Measurements from ENCODE around the gene PRLH.
"Not testable (repeated sequence)": the region's sequence is repeated elsewhere in the genome, so short reads cannot be mapped to it uniquely, and the experiment has no call there.

PRLH gene

DNA sequence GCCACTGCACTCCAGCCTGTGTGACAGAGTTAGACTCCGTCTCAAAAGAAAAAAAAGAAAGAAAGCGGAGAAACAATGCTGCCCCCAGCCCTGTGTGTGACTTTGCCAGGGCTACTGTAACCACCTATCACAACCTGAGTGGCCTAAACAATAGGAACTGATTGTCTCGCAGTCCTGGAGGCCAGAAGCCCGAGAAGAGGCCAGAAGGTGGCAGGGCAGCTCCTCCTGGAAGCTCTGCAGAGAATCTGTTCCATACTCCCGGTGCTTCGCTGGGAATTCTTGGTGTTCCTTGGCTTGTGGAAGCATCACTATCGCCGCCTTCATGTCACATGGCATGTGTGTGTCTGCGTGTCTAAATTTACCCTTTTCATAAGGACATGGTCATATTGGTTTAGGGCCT, 38.6 kb downstream of the PRLH start:
- Mint-ChIP-seq H3K27ac (no peak overlapping the region), H3K27me3 (ENCODE audit: low read depth) (peaks cover 23% of the 10 kb centered on the region), H3K4me1 (ENCODE audit: low read depth) (peaks cover 14% of the 10 kb centered on the region), H3K9me3 (no peaks in the 10 kb centered on the region), H3K4me3 (no peak overlapping the region), H3K36me3 (ENCODE audit: low read depth) (no peaks in the 10 kb centered on the region)

DNA sequence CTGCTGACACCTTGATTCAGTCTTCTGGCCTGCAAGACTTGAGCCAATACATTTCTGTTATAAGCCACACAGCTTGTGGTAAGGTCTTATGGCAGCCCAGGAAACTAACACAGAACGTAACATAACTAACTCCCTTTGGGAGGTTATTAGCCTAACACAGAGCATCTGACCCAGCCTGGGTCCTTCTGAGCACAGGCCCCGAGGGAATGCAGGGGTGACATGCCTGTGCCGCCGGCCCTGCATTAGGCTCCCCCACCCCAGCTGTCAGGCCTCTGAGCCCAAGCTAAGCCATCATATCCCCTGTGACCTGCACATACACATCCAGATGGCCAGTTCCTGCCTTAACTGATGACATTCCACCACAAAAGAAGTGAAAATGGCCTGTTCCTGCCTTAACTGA, 40.1 kb downstream of the PRLH start:
- H3K36me3 Mint-ChIP-seq (ENCODE audit: low read depth); H3K27ac Mint-ChIP-seq; H3K9me3 Mint-ChIP-seq; H3K4me3 Mint-ChIP-seq: not testable (repeated sequence)
- Mint-ChIP-seq H3K27me3 (ENCODE audit: low read depth) (peaks cover 28% of the 10 kb centered on the region), H3K4me1 (ENCODE audit: low read depth) (peaks cover 14% of the 10 kb centered on the region)

DNA sequence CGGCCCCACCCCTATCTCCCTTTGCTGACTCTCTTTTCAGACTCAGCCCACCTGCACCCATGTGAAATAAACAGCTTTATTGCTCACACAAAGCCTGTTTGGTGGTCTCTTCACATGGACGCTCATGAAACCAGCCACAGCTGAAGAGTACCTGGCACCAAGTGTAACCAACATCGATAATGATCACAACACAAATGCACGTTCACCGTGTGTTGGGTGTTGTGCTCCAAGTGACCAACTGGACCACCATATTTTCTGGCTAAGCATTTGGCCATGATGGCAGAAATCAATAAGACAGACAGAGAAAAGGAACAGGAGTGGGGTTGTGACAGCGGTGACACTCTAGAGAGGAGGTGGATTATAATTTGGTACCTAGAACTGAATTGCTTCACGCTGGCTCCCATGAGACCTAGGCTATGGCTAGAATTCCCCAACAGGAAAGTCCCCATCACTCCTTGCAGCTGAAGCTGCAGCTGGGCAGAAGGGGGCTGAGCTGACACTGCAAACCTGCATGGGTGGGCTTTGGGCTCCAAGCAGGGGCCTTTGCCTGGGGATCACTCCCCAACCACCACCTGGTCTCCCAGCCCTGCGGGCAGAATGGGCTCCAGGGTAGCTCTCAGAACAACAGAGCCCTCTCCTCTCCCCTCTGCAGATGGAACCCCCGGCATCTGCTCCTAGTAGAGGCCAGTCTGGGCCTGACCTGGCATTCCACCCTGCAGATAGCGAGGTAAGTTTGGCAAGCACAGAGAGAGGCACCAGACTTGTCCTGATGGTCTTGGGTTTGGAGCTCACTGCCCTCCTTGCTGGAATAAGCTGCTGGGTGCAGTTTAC, 46.4 kb downstream of the PRLH start:
- Mint-ChIP-seq H3K36me3 (ENCODE audit: low read depth) (no peaks in the 10 kb centered on the region), H3K27me3 (ENCODE audit: low read depth) (peaks cover 30% of the 10 kb centered on the region), H3K4me3 (no peak overlapping the region), H3K27ac (no peak overlapping the region), H3K9me3 (no peaks in the 10 kb centered on the region), H3K4me1 (ENCODE audit: low read depth) (peaks cover 13% of the 10 kb centered on the region)

DNA sequence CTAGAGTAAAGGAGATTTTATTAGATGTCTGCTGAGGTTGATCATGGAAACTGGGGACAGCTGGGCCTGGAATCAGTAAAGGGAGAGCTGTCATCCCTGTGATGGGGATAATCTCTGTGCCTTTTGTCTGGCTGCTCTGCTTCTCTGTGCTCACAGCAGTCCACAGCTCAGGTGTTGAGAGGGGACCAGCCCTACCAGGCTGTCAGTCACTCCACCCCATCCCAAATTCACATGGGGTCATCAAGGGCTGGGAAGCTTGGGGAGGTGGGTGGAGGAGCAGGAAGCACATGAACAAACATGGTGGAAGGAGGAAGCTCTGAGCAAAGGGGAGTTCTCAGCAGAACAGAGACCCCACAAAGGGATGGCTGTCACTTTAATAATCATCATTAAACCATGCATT, 47.3 kb downstream of the PRLH start:
- H3K36me3 Mint-ChIP-seq (ENCODE audit: low read depth), result no peaks in the 10 kb centered on the region
- no peaks in the 10 kb centered on the region for H3K9me3 Mint-ChIP-seq
- no peak overlapping the region for H3K4me3 Mint-ChIP-seq
- peaks cover 13% of the 10 kb centered on the region for H3K4me1 Mint-ChIP-seq (ENCODE audit: low read depth)
- peaks cover 26% of the 10 kb centered on the region for H3K27me3 Mint-ChIP-seq (ENCODE audit: low read depth)
- H3K27ac Mint-ChIP-seq, result no peak overlapping the region

DNA sequence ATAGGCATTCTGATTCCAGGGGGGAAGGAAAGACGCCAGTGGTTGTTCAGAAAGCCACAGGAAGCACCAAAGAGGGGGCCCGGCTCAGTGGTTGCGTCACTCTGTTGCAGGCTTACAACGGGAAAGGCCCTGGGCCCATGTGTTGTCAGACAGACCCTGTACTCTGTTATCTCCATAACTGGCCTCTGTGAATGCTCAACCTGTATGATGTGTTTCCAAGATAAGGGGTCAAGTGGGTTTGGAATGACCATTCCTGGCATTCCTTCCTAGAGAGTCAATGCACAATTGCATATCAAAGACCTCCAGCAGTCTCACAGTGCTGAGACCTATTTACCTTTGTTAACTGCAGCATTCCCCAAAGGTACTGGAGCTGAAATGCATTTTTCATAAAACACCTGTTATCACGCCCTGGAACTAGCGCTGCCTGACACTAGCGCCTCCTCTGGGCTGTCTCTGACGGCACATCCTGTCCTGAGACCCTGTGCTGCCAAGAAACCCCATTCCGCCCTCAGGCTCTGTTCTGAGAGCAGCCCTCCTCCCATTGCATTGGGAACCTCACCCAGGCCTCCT, 47.9 kb downstream of the PRLH start:
- no peaks in the 10 kb centered on the region for H3K9me3 Mint-ChIP-seq

DNA sequence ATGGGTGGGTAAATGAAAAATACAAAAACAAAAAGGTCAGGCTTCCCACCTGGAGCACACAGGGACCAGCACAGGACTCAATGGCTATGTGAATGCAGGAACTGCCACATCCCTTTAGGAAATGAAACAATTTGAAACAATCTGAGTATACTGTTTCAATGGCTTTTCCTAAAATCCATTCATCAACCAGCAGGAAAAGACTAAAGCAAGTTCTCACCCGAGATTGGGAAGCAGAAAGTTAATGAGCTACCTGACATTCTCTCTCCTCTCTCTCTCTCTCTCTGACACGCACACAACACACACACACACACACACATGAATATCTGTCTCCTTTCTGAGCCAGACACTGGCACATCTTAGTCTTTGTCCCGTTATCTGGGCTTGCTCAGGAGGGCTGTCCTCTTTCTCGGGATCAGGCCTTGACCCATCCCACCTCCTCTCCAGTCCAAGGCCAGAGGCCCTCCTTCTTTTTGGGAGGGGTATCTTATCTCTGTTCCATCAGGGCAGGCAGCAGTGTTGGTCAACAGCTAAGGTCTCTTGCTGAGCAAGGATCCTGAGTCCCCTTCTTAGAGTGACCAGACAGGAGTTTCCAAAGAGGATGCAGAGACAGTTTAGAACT, 49.4 kb downstream of the PRLH start:
- no peak overlapping the region for H3K27ac Mint-ChIP-seq
- peaks cover 13% of the 10 kb centered on the region for H3K27me3 Mint-ChIP-seq (ENCODE audit: low read depth)
- H3K4me3 Mint-ChIP-seq, result no peak overlapping the region
- H3K9me3 Mint-ChIP-seq, result no peaks in the 10 kb centered on the region
- peaks cover 13% of the 10 kb centered on the region for H3K4me1 Mint-ChIP-seq (ENCODE audit: low read depth)
- H3K36me3 Mint-ChIP-seq (ENCODE audit: low read depth), result no peaks in the 10 kb centered on the region

More for the DNA sequence above, 47.9 kb downstream of the PRLH start:
- no peak overlapping the region for H3K4me3 Mint-ChIP-seq
- peaks cover 23% of the 10 kb centered on the region for H3K27me3 Mint-ChIP-seq (ENCODE audit: low read depth)
- peaks cover 13% of the 10 kb centered on the region for H3K4me1 Mint-ChIP-seq (ENCODE audit: low read depth)
- no peaks in the 10 kb centered on the region for H3K36me3 Mint-ChIP-seq (ENCODE audit: low read depth)
- H3K27ac Mint-ChIP-seq, result no peak overlapping the region

DNA sequence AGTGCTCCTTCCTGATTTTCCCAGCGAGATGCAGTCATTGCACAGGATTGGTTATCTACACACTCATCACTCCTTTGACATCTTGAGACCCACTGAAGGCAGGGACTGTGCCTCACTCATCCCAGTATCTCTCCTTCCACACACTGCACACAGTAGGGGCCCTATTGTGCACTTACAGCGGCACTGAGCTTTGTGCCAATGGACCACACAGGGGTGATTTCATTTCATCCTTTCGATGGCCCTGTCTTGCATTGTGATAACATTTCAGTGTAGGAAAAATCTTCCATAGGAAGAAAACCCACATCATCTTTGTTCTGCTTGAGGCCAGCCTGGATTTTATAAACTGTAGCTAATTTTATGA, 50.0 kb downstream of the PRLH start:
- Mint-ChIP-seq H3K36me3 (ENCODE audit: low read depth) (no peaks in the 10 kb centered on the region), H3K4me1 (ENCODE audit: low read depth) (peaks cover 13% of the 10 kb centered on the region), H3K4me3 (no peak overlapping the region), H3K9me3 (no peaks in the 10 kb centered on the region), H3K27ac (no peak overlapping the region), H3K27me3 (ENCODE audit: low read depth) (peaks cover 13% of the 10 kb centered on the region)
